ENCODE measurements around the gene DSTYK.

DNA sequence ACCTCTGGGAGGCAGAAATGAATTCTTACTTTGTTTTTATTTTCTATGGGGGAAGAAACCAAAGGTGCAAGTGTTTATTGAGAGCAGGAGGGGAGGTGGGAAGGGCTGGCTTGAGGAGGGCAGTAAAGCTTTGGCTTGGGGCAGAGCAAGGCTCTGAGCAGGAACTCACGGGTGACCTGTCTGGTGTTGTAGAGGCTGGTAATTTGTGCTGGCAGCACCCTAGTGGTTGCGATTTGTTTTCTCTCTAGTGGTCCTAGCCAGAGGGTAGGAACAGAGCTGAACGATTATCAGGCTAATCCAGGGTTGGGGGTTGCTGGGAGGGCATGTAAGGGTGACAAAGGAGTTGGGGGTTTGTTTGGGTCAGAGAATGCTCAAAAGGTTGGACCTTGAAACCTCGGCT, 32.9 kb upstream of the DSTYK start:
- TF ChIP-seq CTCF (IDR thresholded peaks at IDR 0.05) (no peak), POLR2AphosphoS5 (IDR thresholded peaks at IDR 0.05) (no peak)
